HG03095 (cell line): ENCODE results near the gene COL20A1.

Experiments used
- ATAC-seq: cut with Tn5 transposase; IDR thresholded peaks from one replicate; pipeline ENCODE4 v1.9.1; 2021; ENCODE audit warnings: moderate library complexity; ENCODE audit not compliant: unreplicated experiment

Gene COL20A1

DNA sequence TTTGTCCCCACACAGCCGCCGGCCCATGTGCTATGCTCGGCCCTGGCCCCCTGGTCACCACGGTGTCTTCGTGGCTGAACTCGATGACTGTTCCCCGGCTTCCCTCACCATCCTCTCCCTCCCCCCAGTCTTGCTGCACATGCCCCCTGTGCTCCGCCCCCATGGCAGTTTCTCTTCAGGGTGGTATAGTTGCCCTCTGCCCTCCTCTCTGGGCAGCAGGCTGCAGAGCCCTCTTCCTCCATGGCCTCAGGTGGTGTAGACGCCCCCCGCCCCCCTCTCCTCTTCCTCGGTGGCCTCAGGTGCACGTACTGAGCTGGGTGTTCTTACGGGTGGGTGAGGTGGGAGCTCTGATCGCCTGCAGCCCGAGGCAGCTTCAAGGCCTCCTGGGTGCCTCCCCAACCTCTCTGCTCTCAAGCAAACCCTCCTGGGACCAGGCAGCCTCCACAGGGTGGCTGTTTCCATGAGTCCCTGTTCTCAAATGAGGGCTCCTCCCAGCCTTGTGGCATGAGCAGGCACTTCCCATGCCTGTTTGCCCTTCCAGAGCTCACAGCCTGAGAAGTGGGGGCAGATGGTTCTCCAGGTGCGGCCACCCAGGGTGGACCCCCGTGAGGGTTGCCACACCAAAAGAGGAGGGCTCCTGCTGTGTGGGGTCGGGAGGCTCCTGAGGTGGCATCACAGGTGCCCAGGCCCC lies 24.8 kb downstream of the COL20A1 start:
- no peak for ATAC-seq

DNA sequence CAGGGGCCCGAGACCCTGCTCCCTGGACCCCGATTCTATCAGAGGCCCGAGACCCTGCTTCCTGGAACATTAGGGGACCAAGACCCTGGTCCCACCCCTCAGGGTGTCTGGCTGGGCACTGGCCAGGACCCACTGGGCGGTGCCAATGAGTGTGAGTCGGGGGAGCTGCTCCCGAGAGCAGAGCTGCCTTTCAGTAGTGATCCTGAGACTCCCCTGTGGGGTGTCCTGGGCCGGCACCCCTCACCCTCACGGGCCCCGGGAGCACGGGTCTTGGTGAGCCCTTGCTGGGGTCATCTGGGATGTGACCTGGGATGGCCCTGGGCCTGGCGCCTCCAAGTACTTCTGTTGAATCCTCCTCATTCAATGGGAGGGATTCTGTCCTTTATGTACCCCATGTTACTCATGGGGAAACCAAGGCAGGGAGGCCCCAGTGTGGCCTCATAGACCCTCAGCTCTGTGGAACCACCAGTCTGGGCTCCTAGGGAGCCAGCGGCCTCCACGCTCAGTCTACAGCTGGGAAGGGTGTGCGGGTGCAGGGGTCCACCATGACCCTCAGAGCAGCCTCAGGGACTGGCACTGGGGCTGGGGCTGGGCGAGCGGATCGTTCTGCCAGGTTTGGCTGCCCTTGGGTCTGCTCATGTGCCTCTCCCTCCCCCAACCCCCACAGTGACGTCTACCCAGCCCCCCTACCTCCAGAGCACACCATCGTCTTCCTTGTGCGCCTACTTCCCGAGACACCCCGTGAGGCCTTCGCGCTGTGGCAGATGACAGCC lies 25.6 kb downstream of the COL20A1 start:
- no peak for ATAC-seq

DNA sequence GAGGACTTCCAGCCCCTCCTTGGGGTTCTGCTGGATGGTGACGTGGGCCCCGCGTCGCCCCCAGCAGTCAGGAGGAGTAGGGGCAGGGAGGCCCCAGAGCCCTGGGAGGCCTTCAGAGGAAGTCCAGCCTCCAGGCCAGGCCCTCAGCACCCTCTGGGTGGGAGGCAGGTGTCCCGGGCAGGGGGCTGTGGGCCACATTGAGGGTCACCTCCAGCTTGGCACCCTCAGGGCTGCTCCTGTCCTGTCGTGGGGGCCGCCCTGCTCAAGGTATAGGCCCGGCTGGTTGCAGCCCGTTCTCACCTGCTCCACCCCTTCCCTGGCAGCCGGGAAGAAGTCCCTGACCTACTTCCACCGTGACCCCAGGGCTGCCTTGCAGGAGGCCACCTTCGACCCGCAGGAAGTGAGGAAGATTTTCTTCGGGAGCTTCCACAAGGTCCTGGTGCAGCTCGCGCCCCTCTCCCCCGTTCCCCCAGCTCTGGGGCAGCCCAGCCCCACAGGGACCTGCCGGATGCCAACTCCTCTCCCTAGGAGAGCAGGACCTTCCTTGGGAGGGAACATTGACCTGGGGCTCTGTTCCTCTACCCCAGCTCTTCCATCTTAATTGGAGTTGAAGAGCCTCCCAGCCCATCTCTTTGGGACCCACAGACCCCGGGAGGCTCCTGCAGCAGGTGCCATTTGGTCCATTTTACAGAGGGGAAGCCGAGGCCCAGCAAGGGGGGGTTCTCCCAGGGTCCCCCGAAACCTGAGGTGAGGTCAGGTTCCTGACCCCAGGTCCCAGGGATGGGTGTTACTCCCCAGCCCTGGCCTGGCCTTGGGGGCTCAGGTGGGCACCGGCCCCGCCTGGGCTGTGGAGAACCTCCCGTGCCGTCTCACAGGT lies 26.4 kb downstream of the COL20A1 start:
- ATAC-seq, result no peak

DNA sequence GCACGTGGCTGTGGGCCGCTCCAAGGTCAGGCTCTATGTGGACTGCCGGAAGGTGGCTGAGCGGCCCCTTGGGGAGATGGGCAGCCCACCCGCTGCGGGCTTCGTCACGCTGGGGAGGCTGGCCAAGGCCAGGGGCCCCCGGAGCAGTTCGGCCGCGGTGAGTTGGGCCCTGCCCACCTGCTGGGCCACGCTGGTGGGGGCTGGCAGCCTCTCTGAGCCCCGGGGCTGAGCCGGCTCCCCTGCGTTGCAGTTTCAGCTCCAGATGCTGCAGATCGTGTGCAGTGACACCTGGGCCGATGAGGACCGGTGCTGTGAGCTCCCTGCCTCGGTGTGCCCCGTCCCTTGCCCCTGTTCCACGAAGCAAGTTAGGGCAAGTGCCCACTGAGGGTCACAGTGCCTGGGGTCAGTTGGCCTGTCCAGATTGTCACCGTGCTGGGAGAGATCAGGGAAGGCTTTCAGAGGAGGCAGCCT lies 27.1 kb downstream of the COL20A1 start:
- no peak for ATAC-seq

DNA sequence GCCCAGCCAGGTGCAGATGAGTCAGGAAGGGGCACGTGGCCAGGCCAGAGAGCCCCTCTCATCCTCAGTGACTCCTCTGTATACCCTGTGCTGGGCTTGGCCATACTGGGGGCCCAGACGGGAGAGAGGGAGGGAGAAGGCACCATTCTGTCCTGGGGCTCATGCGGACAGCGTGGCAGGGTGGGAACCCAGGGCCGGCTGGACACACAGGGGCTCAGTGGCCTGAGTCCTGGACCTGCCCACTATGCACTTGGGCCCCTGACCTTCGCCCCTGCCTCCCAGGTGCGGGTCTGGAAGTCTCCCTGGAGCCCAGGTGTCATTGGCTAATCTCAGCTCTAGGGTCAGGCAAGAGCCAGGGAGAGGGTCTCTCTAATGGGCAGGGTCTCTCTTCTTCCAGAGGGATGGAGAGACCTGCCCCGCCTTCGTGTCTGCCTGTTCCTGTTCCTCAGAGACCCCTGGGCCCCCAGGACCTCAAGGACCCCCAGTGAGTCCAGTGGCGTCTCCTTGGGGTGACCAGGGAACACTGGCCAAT lies 27.7 kb downstream of the COL20A1 start:
- ATAC-seq, result no peak

DNA sequence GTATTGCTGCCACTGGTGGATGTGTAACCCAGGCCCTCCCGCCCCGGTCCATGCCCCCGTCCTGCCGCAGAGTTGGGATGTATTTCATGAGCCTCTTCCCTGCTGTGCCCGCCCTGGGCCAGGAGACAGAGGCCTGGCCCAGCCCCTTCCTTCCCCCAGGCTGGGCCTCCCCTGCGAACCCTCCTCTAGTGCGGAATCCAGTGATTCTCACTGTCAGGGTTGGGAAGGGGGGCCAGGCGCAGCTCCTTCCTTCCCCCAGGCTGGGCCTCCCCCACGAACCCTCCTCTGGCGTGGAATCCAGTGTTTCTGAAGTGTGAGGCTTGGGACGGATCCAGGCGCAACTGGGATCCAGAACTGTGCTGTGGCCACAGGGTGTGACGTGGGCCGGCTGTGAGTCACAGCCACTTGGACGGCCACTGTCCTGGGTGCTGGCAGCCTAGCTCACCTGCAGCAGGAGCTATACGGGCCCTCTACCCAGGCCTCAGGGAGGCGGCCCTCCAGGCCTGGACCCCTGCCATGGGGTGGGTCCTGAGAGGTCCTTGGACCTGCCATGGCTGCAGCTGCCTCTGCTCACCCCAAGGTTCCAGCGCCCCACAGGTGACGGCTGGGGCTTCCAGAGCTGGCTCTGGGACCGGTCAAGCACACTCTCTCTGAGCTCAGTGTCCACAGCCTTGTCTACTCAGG lies 28.3 kb downstream of the COL20A1 start:
- ATAC-seq, result no peak

DNA sequence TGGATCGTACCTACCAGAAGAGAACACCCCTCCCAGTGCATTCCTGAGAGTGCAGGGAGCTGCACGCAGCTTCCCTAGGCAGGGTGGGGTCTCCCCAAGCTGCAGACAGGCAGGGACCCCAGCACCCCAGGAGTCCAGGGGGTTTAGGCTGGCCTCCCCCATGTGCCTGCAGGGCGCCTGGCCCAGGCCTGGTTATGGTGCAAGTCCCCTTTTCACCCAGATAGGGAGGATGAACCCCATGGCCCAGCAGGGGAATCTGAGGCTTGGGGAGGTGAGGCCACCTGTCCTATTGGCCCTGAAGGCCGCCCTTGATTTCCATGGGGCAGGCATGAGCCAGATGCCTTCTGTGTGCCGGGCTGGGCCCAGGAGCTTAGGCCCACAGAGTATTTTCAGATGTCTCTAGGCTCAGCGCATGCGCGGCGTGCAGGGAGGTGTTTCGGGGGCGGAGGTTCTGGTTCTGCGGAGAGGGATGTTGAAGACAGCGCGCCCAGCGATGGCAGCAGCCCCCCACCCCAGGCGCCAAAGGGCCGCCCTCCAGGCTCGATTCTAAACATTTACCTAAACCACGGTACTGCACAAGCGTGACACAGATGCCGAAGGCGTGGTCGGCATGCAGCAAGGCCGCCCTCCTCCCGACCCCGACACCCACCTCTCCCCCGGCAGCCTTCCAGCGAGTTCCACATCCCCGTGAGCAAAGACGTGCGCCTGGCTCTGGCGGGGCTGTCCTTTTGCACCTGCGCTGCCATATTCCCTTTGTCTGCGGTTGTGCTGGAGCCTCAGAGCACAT lies 29.4 kb downstream of the COL20A1 start:
- ATAC-seq, result no peak

DNA sequence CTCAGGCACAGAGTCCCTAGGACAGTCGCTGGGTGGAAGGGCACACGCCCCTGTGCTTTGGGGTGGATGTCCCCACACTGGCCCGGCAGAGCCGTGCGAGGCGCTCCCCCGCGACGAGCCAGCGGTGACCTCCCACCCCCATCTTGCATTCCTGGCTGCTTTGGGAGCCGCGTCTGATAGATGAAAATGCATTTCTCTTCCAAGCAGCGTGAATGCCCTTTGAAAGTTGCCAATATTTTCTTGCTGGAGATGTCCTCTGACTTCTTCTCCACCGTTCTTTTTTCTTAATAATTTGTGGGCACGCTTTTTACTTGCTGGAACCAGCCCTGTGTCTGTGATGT lies 29.9 kb downstream of the COL20A1 start:
- no peak for ATAC-seq

DNA sequence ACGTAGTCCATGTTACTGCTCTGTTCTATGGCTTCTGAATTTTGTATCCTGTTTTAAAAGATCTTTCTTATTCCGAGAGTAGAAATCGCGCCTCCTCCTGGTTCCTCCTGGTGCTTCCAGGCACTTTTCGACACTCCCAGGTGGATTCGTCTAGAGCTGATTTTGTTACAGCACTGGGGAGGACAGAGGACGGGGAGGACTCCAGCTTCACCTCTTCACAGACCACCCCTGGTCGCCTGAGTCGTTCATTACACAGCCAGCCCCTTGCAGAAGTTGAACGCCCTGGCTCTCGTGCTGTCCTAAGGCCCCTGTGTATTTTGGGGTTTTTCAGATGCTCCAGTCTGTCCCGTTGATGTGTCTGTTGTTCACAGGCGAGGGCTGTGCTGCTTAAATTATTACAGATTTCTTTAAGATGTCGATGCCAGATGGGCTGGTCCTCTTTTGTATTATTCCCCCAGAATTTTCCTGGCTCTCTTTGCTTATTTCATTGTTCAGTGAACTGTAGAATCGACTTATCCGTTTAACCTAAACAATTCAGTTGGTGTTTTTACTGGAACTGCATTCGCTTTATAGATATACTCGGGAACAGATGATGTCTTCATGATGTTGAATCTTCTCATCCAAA lies 30.5 kb downstream of the COL20A1 start:
- no peak for ATAC-seq

DNA sequence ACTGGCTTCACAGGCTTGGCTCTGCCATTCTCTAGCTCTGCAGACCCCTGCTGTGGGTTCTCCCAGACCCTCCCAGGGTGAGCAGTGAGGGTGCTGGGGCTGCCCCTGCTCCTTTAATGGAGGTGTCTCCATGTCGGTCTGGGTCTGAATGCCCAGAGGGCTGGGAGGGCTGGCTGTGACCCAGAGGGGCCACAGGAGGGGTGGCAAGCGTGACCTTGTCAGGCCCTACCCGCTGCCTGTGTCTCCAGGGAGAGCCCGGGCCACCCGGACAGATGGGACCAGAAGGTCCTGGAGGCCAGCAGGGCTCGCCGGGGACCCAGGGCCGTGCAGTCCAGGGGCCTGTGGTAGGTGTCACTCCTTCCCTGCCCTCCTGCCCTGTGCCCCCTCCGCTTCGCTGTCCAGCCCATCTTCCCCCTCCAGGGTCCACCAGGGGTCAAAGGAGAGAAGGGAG lies 32.1 kb downstream of the COL20A1 start:
- no peak for ATAC-seq

DNA sequence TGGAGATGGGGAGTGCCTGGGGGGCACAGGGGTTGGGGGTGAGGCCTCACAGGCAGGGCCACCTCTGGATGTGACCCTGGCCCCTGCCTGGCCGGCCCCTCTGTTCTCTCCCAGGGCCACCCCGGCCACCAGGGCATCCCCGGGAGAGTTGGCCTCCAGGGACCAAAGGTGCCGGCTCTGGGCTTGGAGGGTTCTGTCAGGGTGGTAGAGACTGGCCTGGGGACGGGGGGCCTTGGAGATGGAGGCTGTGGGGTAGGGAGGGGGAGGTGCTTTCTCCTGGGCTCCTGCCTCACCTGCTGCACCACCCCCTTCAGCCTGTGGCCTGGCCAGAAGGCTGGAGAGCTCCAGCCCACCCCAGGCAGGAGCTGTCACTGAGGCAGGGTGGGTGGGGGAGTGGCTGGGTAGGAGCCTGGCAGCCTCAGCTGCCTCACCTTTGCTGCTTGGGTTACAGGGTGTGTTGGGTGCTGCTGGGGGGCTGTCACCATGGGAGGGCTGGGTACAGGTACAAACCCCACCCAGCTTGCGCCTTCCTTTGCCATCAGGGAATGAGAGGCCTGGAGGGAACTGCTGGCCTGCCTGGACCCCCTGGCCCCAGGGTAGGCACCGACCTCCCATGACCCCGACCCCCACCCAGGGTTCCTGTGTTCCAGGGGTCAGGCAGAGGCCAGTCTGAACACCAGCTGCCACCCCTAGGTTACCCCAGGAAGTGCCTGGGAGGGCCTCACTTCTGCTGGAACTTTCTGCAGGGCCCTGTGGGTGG lies 32.7 kb downstream of the COL20A1 start:
- no peak for ATAC-seq

DNA sequence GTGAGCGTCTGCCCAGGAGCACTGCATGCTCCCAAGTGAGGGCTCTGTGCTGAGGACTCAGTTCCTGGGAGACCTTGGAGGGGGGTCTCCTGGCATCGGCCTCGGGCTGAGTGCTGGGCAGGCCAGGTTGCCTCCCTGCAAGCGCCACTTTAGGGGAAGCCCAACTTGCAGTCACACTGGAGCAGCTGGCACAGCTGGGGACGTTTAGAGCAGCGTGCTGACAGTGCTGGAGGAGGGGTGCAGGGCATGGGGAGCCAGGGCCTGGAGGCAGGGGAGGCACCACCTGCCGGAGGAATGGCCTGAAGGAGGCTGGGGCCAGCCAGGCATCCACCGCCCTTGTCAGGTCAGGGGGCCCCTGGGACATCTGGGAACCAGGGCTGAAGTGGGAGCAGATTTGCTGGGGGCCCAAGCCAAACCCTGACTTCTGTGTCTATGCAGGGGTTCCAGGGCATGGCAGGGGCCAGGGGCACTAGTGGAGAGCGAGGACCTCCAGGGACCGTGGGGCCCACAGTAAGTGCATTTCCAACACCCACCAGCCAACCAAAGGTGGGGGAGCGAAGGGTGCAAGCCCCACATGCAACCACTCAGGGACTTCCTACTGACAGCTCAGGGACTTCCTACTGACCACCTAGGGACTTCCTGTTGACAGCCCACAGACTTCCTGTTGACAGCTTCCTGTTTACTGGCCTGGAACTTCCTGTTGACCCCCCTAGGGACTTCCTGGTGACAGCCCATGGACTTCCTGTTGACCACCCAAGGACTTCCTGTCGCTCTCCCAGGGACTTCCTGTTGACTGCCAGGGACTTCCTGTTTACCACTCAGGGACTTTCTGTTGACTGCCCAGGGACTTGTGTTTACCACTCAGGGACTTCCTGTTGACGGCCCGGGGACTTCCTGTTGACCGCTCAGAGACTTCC lies 33.6 kb downstream of the COL20A1 start:
- no peak for ATAC-seq

DNA sequence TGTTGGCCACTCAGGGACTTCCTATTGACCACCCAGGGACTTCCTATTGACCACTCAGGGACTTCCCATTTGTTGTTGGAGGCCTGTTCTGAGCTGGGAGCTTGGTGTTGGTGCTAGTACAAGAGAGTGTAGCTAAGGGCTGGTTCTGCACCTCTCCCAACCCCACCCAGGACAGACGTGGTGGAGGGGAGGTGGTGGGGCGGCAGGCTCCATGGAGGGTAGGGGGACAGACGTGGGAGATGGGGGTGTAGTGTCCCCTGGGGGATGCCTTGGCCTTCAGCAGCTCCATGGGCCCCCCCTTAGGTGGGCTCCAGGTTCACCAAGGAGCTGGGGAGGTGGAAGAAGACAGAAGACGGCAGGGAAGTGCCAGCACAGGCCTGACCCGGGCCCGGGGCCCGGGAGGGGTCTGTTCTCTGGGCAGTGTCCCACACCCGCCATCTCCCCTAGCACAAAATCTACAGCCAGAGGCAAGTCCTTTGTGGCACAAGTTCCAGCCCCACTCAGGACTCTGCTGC lies 34.3 kb downstream of the COL20A1 start:
- no peak for ATAC-seq

DNA sequence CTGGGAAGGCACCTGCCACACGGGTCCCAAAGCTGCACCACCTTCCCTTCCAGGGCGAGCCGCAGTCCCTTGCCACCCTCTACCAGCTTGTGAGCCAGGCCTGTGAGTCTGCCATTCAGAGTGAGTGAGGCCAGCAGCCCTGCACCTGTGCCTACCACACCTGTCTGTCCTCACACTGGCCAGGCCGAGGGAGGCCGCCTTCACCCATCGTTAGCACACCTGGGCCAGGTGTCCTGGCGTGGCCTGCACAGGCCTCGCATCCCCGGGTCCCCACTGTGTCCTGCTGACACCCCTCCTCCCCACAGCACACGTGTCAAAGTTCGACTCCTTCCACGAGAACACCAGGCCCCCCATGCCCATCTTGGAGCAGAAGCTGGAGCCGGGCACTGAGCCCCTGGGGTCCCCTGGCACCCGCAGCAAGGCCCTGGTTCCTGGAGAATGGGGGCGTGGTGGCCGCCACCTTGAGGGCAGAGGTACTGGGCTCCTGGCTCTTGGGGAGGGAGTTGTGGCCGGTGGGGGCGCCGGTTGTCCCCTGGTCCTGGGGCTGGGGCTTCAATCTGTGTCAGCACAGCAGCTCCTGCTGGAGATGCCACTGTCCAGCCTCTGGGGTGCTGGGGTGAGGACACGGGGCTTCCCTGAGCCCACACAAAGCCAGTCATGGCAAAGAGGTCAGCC lies 35.2 kb downstream of the COL20A1 start:
- no peak for ATAC-seq

DNA sequence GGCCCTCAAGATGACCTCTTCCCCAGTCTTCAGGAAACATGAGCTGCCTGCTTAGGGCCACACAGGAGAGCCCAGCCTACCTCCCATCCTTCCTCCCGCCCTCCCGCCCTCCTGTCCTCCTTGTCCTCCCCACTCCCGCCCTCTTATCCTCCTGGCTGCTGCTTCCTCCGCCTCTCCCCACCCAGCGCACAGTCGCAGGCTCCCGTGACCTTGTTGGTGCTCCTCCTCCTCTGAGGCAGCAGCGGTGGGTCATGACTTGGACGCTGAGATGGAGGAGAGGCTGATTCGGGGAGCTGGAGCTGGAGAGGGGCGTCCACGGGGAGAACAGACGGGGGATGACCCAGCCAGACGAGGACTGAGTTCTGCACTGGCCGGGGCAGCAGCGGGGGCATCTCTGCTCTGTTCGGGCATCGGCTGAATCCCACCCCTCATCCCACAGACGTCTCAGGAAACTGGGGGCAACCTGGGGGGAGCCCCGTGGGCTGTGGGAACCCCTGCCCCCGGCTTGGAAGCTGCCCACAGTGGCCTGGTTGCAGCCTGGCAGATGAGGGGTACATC lies 35.8 kb downstream of the COL20A1 start:
- ATAC-seq, result no peak

DNA sequence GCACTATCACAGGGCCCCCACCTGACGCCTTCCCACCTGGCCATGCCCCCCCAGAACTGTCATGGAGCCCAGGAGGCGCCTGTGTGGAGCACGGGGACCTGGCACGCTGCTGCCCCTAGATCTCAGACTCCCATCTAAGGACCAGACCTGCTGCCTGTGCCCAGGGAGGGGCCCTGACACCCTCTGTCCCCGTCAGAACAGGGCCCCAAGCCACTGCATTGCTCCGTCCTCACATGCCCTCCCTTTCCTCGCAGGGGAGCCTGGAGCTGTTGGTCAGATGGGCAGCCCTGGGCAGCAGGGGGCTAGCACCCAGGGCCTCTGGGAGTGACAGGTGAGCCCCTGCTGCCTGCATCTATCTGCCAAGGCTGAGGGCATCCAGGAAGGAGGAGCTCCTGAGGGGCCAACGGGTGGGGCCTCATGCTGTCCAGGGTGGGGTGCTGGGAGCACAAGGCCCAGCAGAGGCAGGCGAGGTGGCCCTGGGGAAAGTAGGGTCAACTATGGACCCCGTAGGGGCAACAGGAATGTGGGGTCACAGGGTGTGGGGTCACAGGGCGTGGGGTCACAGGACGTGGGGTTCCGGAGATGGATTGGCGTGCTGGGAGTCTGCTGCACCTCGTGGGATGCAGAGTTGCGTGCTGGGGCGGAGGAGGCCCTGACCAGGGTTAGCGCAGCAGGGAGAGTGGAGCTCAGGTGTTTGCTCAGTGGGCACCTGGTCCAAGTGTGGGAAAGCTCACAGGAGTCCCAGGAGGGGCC lies 36.5 kb downstream of the COL20A1 start:
- no peak for ATAC-seq
